ENCODE results near the gene PYROXD2. TPM values are rescaled to one million over a fixed set of nuclear protein-coding genes. Genes with fewer than 3 reads are reported as not detected.

PYROXD2 gene
- total RNA-seq, 1 experiment from 2014 or later, result 0.69 TPM

DNA sequence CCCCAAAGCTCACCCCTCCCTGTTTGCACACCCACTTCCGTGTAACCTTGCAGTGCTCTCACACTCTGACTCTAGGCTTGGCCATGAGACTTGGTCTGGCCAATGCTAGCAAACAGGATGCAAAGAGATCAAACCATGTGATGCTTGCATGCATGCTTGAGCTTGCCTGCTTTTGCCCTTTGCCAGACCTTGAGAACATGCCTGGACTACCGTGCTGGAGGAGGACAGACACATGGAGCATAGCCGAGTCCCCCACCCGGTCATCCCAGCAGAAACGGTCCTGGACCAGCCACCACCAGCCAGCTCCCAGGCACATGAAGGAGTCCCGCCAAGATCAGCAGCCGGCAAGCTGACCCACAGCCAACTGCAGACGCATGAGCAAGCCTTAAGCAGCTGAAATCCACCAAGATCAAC lies 23.4 kb downstream of the PYROXD2 start:
- no peak for DNase-seq (ENCODE audit: low read depth)

DNA sequence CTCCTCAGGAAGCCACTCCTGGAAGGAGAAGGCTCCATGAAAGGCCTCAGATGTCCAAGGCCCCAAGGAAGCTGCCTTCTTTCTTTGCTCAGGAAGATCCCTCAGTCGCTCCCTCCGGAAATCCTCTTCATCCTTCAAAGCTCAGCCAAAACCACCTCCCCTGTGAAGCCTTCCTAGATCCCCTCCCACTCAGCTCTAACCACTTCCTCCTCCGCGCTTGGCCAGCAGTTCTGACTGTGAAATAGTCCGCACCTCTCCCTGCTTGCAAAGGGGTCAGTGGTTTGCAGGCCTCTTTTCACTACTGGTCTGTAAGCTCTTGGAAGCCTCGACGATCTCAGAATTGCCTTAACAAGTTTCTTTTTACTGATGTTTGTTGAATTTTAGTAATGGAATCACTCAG lies 23.9 kb downstream of the PYROXD2 start:
- DNase-seq (ENCODE audit: low read depth), result peak; percentile 31

DNA sequence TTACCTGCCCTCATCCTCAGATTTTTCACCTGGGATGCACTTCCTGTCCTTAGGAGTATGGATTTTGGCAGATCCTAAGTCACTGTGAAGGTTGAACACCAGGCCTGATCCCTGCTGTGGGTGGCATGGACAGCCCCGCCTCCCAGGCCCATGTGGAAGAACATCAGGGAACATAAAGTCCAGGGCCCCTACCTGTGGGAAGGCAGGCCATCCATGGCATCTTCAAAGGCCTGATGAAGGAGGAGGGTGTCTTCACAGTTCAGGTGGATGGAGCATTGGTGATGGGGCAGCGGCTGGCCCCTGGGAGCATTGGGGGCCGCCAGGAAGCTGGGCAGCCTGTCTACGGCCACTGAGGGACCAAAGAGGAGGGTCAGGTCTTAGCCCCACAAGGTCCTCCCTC lies 24.6 kb downstream of the PYROXD2 start:
- DNase-seq (ENCODE audit: low read depth), result no peak

DNA sequence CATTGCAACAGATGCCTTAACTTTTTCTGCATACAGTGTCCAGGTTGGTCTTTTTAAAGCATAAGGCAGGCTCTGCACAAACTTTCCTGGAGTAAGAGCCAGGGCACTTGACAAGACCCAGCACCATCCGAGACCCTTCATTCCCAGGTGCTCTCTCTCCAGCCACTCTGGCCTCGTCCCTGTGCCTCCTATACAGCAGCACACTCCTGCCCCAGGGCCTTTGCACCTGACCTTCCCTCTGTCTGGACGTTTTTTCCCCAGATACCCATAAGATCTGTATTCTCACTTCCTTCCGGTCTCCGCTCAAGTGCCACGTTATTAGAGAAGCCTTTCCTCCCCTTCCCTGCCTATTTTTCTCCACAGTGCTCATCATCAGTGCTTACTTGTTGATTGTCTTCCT lies 25.6 kb downstream of the PYROXD2 start:
- DNase-seq (ENCODE audit: low read depth), result no peak

DNA sequence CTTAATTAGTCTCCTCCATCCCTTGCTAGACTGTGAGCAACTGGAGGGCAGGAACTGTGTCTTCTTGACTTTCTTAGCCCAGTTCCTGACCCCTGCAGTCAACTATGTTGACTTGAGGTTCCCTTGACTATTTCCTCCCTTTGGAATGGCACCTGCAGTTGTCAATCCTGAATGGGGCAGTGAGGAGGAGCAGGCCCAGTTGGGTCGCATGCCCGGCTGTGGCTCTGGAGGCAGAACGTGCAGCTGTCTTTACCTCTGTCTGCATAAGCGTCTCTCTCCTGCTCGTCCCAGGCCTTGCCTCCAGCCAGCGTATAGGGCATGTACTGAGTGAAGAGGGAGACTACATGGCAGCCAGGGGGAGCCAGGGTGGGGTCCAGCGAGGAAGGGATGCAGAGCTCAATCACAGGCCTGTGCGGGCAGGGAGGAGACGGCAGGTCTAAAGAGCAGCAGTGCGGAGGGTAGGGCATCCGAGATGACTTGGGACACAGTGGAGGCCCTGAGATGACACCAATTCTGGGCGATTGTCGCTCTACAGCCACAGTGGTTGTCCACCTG lies 26.8 kb downstream of the PYROXD2 start:
- DNase-seq (ENCODE audit: low read depth), result no peak

DNA sequence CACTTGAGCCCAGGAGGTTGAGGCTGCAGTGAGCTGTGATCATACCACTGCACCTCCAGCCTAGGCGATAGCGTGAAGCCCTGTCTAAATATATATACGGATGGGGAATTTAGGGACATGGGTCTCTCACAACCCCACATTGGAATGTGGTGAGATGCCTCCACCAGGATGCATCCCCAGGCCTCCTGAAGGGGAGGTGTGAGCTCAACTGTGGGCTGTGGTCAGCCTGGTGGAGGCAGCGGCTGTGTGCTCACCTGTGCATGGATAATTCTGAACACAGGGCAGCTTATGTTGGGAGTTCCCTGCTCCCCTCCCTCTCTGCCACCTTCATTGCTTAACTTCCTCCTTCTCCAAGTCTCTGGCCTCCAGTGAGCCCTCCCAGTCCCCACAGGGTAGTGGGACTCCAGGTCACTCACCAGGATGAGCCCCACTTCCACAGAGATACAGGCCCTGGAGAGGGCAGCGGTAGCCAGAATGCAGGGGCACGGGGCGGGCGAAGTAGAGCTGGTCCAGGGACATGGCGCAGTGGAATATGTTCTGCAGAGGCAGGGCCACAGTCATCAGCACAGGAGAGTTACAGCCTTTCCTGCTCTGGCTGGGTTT lies 30.4 kb downstream of the PYROXD2 start:
- DNase-seq (ENCODE audit: low read depth), result no peak

DNA sequence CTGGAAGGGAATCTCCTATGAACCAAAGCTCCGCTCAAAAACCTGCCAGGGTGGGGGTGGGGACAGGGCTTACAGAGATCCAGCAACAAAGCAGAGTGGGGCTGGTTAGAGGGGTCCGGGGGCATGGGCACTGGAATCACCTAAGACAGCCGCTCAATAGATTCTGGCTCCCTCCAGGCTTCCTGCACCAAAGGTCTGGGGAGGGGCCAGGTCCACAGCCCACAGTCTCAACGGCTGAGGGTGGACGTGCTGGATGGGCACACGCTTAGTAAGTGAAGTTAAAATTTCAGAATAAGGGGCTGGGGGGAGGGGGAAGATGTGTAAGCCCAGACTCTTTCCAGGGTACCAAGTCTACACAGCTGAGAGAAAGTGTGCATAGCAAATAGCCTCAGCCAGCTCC lies 31.1 kb downstream of the PYROXD2 start:
- DNase-seq (ENCODE audit: low read depth), result no peak

DNA sequence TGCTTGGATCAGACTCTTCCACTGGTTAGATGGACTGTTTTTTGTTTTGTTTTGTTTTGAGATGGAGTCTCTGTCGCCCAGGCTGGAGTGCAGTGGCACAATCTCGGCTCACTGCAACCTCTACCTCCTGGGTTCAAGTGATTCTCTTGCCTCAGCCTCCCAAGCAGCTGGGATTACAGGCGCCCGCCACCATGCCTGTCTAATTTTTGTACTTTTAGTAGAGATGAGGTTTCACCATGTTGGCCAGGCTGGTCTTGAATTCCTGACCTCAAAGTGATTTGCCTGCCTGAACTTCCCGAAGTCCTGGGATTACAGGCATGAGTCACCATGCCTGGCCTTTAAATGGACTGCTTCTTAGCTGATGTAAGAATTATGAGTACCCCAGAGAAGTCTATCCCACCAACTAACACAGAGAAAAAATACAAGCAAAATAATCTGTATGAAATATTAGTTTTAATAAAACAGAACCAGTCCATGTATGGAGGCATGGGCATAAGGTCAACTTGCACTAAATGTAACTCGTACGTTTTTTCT lies 31.8 kb downstream of the PYROXD2 start:
- DNase-seq (ENCODE audit: low read depth), result peak; percentile 62

DNA sequence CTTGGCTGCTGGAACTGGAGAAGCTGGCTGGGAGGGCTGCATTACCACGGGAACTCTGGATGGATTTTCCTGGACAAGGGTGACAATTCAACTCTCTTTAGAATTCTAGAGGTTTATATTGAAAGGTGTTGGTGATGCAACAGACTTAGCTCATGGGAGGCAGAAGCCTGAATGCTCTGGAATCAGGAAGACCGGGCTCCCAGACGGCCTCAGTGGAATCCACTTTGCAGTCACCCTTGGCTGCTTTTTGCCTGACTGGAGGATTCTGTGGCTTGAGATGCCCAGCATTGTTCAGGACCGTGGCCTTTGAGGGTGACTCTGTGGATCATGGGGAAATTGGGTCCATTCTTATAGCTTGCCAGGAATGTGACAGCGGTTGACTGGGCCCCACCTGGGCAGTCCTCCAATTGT lies 32.3 kb downstream of the PYROXD2 start:
- no peak for DNase-seq (ENCODE audit: low read depth)

DNA sequence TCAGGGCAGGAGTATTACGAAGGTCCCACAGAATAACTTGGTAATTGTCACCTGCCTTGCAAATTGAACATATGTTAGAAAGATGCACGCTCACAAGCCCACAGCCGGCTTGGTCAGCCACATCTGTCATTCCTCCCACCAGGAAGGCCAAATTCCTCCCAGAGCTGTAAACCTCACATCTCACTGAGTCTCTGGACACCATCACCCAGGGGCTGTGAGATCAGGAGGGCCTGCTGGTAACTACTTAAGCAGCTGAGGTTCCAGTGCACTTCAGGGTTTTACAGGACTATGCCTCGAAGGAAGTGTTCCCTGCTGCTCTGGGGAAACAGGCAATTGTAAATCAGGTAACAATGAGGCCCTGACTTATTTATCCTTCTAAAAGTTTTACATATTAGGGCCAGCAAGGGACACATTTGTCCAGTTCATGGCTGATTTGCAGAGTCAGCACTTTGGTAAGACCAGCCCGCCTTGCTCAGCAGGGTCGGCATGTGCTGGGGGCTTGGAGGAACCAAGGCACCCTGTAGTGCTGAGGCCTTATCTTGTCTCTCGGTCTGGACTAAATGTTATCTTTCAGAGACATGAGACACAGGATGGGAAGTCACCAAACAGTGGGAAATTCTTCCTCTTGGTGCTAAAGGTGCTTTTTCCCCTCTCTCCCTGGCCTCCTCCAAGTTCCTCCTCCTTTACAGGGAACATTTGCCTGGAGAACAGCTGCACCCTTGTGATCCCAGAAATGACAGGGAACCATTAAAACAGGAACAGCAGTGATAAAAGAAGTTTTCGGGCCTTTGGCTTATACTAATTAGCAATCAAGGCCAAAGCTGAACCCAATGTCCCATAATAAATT lies 34.3 kb downstream of the PYROXD2 start:
- DNase-seq (ENCODE audit: low read depth), result no peak

DNA sequence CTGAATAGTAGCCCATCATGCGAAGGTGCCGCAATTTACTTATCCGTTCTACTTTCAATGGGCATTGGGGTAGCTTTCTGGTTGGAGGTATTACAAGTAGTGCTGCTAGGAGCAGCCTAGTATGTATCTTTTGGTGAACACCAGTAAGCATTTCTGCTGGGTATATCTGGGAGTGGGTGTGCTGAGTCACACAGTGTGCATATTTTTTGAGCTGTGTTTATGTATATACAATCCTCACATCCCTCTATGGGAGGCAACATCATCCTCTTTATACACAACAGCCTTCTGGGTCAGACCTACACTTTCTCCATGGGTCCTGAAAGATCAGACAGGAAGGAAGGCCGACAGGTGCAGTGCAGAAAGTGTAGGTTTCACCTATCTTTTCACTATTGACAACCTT lies 36.3 kb downstream of the PYROXD2 start:
- no peak for DNase-seq (ENCODE audit: low read depth)

DNA sequence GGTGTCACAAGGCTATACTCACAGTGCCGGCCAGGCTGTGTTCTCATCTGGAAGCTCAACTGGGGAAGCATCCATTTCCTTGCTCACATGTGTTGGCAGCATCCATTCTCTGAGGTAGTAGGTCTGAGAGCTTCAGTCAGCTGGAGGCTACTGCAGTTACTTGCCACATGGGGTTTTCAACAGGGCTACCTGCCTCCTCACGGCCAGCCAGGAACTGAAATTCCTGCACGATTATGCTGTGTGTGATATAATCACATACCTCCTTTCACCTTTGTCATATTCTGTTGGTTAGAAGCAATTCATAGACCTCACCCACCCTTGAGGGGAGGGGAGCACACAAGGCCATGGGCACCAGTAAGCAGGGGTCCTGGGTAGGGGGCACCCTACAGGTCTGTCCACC lies 37.4 kb downstream of the PYROXD2 start:
- no peak for DNase-seq (ENCODE audit: low read depth)

DNA sequence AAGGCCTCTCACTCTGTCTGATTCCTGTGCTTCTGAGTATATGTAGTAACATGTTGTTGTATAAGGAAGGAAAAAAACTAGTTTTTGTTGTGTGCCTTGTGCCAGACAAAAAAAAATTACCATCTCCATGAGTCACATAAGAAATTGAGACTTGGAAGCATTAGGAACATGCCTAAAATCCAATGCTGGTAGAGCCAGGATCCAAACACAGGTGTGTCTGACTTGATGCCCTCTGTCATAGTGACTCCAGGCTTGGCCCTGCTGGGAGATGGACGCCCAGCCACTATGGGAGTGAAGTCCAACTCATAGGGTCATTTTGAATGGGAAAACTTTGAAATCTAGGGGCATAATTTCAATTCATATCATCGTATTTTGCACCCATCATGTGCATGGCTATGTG lies 38.0 kb downstream of the PYROXD2 start:
- no peak for DNase-seq (ENCODE audit: low read depth)

DNA sequence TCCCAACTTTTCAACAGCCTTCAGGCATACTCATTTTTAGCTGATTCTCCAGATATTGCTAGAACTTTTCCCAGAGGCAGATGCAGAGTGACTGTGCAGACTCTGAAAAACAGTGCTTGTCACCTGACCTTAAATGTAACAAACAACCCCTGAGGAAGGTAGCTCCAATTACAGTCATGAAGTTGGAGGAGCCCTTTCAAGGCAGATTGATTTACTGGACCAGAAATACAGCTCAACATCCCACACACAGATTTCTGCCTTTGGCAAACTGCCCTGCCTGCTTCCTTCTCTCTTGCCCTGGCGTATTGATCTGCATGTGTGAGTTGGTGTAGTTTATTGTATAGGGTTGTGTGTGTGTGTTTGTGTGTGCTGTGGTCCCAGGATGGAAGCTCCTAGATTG lies 38.5 kb downstream of the PYROXD2 start:
- no peak for DNase-seq (ENCODE audit: low read depth)

DNA sequence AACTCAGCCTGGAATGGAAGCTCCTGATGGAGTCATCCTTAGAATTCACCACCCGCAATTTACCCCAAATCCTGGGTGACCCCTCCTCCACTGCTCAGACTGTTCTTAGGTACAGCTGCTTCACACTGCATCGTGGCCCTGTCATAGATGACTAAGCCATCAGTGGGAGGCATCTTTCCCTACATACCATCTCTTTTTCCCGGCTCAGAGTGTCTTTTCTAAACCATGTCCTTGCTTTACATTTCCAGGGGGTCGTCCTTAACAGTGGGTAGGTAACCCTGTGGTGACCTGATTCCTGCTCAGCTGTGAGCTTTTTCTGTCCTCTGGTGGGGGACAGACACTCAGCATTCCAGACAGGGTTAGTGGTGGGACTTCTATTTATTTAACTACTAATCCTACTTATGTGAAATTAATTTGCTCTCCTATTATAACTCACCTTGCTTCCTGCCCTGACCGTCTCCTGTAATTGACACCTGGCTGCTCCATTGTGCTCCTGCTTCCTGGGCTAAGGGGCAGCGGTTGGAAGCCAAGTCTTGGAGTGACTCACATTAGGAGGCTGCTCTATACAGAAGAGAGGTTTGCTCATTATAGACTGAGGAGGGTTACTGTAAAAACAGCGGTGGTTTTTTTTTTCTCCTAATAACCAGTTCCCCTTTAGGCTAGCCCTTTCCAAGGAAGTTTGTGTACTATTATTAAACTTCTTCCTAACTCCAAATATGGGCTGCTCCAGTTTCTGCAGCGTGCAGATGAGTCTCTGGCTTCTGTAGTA lies 40.6 kb downstream of the PYROXD2 start:
- peak; percentile 73 for DNase-seq (ENCODE audit: low read depth)

DNA sequence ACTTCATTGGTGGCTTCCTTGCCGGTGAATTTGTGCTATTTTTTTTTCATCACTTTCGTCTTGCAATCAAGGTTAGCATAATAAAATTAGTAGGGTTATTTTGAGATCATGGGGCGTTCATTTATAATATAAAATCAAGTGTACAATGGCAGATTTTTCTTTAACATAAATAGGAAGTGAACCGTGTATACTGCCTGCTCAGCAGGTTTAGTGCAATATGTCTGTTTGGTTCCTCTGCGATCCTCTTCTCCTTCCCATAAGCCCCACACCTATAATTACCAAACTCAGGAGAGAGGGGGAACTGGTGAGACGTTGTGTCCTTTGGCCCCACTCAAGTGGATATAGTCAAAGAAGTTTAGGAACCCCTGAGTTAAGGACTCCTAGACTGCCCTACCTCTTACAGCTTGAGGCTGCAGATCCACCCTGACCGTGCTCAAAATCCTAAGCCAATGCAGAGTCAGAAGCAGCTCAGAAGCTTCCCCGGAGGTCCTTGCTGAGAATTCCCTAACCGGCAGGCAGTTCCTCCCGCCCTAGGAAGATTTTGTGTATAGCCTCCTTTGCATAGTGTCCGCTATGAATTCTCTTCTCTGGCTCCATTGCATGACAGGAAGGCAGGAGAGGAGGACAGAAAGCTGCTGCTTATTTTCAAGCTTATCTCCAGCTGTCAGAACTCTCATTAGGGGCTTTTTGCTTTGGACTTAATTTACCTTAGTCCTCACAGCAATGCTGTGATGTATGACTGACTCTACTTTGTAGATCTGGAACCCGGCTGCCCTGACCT lies 41.5 kb downstream of the PYROXD2 start:
- DNase-seq (ENCODE audit: low read depth), result no peak

DNA sequence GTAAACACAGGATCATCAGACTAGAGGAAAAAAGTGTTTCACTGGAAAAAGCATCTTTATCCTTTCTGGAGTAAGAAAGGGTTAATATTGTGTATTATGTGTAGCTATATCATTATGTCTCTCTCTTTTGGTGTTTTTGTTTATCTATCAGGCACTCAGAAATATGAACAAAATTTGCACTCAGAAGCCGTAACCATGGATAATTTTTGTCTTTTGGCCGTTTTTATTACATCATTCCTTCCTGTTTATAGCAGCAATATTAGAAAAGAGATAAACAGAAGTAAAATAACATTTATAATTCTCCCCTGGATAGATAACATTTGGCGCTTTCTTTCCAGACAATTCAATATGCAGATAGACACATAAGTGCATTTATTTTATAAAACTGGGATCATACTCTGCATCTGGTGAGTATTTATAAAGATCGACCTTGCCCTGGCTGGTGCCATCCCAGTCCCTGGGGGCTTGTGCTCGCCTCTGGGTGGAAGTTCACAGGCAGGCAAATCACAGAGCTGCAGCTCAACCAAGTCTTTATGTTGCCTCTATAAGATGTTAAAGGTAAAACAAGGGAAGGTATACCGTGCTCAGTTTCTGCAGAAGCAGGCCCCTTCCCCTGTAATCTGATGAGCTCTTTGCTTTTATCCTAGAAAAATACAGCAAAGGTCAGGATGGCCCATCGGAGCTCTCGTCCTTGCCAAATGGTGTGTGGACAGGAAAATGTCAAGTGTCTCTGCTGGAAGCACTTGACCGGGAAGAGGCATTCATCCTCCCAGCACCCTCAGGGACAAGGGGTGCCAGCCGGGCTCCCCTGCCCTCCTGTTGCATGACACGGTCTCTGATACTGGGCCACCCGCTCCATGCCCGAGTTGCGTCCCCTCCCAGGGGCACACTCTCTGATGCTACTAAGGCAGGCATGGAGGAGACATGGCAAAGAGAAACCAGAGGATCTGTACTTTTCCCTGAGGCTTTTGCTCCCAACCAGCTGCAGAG lies 43.9 kb downstream of the PYROXD2 start:
- DNase-seq (ENCODE audit: low read depth), result no peak

DNA sequence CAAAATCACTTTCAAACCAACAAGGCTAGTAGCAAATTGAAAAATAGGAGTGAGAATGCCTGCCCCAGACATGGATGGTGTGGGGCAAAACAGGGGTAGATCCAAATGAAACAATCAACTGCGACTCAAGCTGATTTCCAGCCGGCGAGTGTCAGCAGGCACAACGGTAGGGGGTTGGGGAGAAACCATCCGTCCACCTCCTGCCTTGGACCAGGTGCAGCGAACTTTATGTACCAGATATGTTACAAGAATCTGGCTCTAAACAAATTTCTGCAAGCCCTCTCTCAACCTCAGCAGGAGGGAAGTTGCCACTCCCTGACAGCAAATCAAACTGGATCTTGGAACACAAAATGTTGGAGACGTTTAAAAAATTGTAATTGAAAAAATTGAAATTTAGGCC lies 45.2 kb downstream of the PYROXD2 start:
- no peak for DNase-seq (ENCODE audit: low read depth)

DNA sequence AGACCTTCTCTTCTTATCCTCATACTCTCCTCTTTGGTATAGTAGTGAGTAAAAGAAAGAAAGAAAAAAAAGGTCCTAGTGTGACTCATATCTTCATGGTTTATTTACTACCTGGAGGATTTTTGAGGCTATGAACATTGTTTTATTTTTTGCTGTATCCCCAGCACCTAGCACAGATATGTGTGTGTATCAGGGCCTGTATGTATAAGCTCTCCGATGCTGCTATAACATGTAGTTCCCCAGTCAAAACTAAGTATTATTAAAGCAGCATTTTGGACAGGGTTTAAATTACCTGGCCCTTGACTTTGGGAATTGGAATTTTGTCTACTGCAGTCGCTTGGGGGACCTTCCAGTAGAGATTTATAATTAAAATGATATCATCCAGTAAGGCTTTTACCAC lies 46.3 kb downstream of the PYROXD2 start:
- DNase-seq (ENCODE audit: low read depth), result no peak
